Ramos (cell line): Measurements from ENCODE around the gene CACNA2D1.

ENCODE experiments used
- in situ Hi-C: fragments of 300-500 bp; cut with MboI; formaldehyde crosslinking; loops from one replicate; pipeline ENCODE4 v1.14.3; 2022; ENCODE audit warnings: low sequenced_read_pairs; ENCODE audit not compliant: unreplicated experiment

Gene CACNA2D1

DNA sequence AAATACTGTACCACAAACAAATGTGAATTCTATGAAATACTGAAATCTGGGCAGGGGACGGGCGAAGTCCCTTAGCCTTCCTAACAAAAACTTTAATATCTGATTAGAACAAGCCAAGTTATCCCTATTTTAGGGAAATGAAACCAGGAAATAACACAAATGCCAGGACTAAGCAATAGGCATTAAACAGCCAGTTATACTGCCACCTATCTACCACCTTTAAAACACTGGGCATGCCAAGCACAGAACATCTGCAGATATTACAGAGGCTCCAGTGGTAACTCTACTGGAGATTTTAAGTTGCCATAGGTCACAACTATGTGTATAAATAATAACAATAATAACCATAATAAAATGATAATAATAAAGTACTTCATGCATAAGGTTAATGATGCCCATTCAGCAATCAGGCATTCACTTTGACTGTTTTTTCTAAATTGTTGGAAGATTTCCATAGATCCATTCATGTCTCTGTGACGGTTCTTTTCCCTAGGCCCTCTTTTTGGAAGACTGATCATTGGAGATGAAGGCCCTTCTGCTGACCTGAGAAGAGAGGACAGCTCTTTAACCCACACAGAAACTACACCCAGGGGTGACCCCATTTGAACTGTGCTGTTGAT is 195.7 kb downstream of the CACNA2D1 start:
- in situ Hi-C loops: no loop called here

DNA sequence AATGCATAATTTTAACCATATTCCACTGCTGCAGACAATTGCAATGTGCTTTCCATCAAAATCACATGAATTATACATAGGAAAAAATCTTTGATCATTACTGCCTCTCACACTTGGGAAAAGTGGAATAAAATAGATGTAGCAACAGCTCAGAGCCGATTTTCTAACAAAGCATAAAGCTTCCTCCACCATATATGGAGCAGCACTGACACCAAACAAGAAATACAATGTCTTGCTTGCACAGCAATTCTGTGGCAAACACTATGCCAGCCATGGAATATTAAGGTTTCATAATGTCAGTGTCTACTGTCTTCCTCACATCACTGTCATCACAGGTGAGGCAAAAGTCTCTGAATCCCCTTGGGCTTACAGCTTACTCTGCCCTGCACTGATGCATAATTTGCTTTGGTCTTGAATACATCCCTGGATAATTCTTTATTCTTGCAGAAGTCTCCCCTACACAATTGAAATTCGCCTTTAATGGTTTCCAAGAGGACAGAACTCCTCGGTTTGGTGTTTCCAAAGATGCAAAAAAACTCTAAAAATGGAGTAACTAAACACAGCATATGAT is 198.5 kb downstream of the CACNA2D1 start:
- in situ Hi-C loops: no loop called here

DNA sequence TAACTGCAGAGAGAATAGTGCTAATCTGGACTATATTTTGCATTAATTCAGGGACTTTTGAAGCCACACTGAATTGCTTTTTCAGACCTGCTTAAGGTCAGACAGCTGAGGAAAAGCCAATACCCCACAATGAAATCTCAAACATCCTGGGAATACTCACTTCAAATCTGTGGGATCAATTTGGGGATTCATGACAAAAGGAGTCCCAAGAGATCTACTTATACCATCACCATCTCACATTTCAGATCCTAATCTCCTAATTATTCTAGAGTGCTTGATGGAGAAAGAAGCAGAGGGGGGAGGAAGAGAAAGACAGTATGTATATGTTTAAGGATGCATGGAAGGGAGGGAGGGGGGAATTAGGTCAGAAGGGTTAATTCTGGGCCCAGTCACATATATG is 202.2 kb downstream of the CACNA2D1 start:
- in situ Hi-C loops: no loop called here

DNA sequence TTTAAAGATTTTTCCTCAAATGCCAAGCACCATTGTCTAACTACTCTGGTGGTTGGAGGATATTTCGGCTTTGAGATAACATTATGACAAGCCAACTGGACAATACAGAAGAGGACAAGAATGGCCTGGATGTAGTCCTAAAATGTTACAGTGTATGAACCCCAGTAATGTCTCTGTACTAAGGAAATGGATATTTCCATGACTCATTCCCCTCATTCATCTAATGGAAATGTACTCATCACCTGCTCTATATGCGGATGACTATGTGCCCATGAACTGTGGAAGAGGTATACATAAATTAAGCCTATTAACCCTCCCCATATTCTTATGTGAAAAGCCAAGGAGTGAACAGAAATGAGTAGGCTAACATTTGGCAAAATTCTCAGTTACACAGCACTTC is 207.9 kb downstream of the CACNA2D1 start:
- in situ Hi-C loops: loop anchor here (10.0 kb wide), 1 partner anchor 329 kb away; no protein-coding TSS in a partner anchor

DNA sequence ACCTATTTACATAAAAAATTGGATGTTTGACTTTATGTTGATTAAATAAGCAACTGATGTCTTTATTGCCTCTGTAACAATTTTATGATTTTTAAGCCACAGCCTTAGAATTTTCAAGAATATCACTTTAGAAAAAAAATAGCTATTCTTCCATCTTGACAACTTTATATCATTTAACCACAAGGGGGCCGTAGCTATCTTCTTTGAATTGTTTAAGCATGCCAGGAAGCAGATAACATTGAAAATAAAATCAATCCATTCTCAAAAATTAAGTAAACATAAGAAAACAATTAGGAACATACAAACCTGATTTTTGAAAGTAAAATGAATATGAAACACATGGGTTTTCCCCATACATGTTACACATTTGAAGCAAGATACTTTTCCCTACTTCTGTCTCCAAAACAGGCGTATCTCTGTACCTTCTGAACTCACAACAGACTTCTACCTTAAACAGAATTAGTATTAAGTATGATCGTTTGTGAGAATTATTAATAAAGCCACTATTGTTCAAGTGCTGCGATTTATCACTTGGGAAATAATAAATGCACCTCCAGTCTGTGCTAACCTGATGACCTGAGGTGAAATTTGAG is 209.0 kb downstream of the CACNA2D1 start:
- in situ Hi-C loops: loop anchor here (10.0 kb wide), 1 partner anchor 330 kb away; no protein-coding TSS in a partner anchor

DNA sequence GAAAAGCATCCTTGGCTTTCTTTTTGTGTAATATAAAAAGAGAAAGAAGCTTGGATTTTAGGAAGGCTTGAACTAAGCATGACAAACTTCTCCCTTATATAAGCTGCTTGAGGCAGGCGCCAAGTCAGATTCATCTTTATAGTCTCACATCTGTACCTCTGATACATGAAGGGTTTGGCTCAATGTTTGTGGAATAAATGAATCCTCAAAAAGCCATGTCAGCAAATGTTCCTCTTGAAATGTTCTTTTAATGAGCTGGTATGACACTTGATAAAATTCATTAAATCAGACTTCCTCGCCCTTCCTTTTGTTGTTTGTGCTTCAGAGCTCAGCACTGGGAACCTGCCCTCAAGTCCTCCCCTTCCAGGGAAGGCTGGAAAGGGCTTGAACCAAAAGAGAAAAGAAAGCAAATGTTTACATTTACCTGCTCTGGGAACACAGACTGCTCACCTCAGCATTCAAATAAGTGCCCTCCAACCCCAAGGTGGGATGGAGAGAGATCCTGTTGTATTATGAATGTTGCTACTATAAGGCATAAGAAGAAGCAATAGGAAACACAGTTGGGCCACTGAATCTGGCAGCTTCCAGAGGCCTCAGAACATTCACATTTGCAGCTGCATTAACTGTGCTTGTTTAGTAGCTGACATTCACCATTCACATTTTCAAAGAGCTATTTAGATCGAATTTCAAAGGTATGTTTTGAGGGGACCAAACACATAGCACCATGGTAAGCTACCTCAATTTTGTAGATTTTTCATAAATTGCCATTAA is 212.6 kb downstream of the CACNA2D1 start:
- in situ Hi-C loops: loop anchor here (10.0 kb wide), 1 partner anchor 334 kb away; no protein-coding TSS in a partner anchor

DNA sequence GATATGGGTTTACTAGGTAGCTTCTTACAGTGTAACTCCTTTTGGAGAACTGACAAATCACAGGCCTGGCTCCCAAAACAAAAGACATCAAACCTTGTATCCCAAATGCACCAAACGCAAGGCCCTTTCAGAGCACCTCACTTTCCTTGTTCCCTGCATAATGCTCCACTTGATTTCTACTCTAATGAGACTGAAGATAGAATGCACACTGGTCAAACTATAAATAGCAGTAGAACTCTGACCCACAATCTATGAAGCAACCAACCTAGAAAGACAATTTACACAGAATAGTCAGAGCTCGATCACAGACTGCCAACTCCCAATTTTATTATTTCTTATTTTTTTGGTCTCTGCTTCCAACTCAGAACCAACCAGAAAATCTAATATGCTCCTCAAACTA is 214.4 kb downstream of the CACNA2D1 start:
- in situ Hi-C loops: no loop called here

DNA sequence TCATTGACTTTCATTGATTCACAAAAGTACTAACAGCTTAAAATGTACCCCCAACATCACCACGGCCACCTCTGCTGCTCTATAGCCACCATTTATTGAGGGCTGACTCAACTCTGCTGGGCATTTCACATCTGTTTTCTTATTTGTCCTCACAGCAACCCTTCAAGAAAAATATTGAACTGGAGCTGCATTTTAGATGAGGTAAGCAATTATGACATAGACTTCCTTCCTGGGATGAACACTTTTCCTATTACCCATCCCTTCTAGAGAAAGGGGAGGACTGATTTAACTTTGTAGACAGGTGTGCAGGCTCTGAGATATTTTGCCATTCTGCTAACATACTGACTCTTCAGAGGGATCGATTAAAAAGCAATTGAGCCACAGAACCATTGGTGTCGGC is 217.4 kb downstream of the CACNA2D1 start:
- in situ Hi-C loops: no loop called here

DNA sequence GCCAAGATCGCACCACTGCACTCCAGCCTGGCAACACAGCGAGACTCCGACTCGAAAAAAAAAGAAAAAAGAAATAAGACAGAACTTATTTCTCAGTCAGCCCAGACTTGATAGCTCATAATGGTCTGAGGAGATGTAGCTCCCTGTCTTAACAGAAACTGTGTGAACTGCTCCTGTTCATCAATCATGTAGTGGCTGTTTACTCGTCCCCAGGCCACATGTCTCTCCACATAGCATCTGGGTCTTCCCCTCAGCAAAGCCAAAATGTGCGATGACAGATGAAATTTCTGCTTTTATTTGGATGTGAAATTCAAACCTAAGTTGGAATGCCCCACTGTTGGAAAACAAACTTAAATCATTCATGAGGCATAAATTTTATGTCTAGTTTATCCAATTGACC is 219.0 kb downstream of the CACNA2D1 start:
- in situ Hi-C loops: no loop called here

DNA sequence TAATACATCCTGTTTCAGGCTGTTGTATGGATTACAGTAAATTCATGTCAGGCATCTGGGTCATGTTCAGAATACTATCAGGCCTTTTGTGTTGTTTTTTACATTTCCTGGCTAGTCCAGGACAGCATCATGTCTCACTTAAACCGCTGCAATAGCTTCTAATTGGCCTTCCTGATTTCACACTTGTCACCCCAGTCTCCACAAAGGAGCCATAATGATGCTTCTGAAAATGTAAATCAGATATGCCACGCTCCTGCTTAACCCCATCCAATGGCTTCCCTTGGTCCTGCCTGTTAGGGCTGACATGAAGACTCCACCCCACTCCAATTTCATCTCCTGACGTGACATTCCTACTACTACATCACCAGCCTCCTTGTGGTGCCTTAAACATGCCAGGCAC is 220.0 kb downstream of the CACNA2D1 start:
- in situ Hi-C loops: no loop called here

DNA sequence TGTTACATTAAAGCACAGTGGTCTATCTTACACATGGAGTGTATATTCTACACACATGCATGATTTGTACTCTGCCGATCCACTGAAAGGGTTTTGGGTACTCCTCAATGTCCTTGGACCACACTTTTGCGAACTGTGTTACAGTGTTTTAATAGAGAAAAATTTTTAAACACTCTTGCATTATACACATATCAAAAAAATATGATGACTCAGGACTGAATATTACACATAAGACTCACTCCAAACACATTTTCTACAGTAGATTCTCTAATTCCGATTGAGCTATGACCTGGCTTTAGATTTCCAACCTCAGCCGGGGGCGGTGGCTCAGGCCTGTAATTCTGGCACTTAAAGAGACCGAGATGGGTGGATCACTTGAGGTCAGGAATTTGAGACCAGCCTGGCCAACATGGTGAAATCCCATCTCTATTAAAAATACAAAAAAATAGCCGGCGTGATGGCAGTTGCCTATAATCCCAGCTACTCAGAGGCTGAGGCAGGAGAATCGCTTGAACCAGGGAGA is 222.4 kb downstream of the CACNA2D1 start:
- in situ Hi-C loops: no loop called here

DNA sequence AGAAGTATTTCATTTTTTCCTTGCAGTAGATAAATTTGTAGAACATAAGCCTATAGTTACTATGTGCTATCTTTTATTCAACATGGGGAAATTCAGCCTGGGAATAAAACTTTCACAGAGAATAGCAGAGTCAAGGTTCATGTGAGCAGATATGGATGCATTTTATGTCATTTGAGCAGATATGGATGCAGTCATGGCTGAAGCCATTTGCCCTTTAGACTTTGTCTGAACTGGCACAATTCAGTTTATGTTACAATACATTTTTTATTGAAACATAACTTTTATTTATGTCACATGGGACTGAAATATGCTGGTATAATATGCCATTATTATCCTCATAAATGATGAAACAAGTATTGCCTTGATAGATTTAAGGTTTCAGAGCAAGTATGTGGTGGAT is 231.1 kb downstream of the CACNA2D1 start:
- in situ Hi-C loops: no loop called here

DNA sequence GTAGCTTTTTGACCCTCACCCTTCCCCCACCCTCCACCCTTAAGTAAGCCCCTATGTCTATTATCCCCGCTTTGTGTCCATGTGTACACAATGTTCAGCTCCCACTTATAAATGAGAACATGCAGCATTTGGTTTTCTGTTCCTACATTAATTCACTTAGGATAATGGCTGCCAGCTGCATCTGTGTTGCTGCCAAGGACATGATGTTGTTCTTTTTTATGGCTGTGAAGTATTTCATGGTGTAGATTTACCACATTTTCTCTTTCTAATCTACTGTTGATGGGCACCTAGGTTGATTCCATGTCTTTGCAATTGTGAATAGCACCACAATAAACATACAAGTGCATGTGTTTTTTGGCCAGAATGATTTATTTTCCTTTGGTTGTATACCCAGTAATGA is 232.2 kb downstream of the CACNA2D1 start:
- in situ Hi-C loops: no loop called here

DNA sequence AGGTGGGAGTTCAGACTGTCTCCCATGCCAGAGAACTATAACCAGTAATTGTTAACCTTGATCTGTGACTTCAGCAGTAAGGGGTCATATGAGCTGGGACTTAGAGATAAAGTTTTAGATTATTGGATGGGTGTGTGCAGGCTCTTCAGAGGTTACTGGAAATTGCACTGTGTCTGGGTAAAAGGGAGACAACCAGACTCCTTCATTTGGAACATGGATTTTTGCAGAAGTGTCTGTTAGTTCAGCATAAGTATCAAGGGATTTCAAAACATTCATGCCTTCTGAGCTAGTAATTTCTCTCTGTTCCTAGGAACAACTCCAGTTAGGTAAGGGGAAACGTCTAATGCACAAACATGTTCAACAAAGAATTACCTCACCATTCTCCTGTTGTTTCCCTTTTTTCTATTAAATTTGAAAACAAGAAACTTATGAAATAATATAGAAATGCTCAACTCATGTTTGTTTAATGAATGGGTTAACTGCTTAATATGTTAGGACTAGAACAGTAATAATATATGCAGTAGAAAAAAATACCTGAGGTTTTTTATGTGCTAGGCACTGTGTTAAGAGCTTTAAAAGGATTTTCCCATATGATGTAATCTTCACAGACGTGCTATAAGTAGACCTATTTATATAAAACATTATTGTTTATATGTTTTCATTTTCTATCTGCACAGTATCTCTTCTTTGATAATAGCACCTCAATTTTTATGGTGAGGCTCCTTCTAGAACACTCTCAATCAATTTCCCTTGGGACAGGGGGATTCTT is 233.0 kb downstream of the CACNA2D1 start:
- in situ Hi-C loops: no loop called here

DNA sequence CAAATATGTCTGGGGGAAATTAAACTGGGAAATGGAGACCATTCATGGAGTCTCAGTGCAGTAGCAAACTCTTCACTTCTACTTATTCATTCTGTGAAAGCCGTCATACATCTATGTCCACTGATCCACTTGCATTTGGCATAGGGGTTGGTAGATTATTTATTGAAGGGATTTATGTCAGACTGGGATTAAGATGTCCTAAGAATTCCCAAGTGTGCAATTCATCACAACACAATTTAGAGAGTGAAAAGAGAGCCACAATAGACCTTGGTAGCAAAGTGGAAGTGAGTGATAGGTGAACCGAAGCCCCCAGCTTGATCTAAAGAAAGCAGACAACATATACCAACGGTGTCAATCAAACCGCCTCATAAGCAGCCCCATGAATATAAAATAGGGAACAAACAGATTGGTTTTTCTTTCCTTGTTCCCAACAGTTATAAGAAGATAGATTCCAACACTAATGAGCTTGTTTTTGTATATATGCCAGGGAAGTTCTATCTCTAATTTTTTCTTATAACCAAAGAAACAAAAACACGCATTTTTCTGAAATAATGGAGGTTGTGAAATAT is 234.3 kb downstream of the CACNA2D1 start:
- in situ Hi-C loops: no loop called here

DNA sequence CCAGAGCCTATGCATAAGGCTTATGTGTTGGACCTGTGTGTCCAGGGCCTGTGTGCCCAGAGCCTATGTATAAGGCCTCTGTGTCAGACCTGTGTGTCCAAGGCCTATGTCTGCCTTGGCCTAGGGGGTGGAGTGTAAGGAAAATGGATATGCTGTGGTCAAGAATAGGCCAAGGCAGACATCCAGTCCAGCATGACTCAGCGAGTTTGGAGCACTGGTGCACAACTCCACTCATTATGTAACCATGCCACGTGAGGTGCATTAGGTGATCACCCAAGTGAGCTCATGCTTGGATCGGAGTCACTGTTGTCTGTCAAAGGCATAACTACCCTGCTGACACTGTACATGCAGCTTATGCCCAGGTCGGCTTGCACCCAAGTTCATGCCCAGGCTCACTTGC is 238.9 kb downstream of the CACNA2D1 start:
- in situ Hi-C loops: no loop called here

DNA sequence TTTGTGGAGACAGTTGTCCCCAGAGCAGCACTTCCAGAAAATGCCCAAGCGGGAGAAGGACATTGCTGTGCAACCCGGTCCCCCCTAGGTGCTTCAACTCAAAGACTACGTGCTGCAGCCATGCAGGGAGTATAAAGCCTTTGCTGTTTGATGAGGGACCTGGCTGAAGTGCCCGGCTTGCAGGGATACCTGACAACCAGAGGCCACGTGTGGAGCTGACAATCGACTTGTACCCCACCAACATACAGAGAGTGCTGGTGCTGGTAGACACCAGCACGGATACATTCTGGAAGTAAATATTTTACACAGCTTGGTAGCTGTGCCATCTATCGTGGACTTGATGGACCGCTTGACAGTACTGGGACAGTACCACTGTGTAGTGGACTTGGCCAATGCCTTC is 240.6 kb downstream of the CACNA2D1 start:
- in situ Hi-C loops: no loop called here

DNA sequence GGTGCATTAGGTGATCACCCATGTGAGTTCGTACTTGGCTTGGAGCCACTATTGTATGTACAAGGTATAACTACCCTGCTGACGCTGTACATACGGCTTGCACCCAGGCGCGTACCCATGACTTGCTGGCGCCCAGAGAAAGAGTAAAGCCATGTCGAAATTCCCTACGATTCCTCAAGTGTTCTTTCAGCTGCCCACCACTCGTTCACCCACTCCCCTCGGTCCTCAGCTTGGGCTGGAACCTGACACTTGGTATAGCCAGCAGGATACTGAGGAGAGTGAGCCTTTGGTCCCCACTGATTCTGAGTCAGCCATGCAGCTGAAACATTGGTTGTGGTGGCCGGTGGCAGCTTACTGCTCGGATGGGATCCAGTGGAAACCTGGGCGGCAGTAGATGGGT is 241.5 kb downstream of the CACNA2D1 start:
- in situ Hi-C loops: no loop called here

DNA sequence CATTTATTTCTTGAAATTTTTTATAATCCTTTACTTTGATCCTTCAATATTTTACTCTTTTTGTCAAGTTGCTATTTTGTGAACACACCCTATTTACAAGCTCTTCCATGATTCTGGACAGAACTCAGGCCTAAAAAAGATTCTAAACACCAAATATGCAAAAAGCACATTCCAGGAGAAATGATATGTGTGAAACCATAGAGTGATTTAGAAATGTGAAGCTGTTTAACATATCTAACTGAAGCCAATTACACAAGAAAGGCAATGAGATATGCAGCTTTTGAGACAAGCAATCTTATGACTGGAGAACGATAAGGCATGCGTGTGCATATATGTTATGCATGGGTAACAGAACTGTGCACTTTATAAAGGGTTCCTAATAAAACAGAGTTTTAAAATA is 243.0 kb downstream of the CACNA2D1 start:
- in situ Hi-C loops: no loop called here
